HEK293T (cell line): ENCODE data around the gene ITSN1.

Experiments
- LEF1 ChIP-seq: fragments of 450-650 bp; IDR thresholded peaks from 2 replicates; pipeline ENCODE4 v1.6.1; 2017; ENCODE audit warnings: mild to moderate bottlenecking, borderline replicate concordance
- SP1 ChIP-seq: fragments of 450-650 bp; IDR thresholded peaks from 2 replicates; pipeline ENCODE4 v1.6.1; 2017
- SUZ12 ChIP-seq: fragments of 450-650 bp; IDR thresholded peaks from 2 replicates; pipeline ENCODE4 v1.6.1; 2016; ENCODE audit warnings: mild to moderate bottlenecking

DNA sequence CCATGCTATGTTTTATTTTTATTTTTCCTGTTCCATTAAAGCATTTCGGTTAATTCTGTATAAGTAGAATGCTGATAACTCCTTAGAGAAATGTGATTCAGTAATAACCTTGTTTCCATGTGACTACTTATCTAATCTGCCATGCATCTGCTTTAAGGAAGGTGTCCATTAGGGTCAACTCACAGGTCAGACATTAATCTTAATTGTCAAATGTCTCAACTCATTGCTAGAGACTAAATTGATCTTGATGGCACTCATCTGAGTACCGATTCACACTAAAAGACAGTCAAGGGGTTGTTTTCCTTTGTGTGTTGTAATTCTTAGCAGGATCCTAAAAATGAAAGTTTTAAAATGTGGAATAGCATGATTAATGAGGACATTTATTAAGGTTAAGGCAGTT is 41.8 kb downstream of the ITSN1 start:
- TF ChIP-seq LEF1 (no peak), SP1 (no peak), SUZ12 (no peak)
